ENCODE results near the gene HOXB8.

HOXB8 gene

GRCh38 chr17:48596000-48596734 lies 18.9 kb downstream of the HOXB8 start:
- no peak for DNase-seq

- no peak for DNase-seq
These were observed 19.7 kb downstream of the HOXB8 start for GRCh38 chr17:48595278-48595999.

GRCh38 chr17:48594538-48595277 lies 20.4 kb downstream of the HOXB8 start:
- no peak for DNase-seq

GRCh38 chr17:48593840-48594537 lies 21.1 kb downstream of the HOXB8 start:
- peak; percentile 78 to 90 (median 82) for DNase-seq

GRCh38 chr17:48593126-48593829 lies 21.8 kb downstream of the HOXB8 start, which contains the start of gene HOXB5:
Gene HOXB5 (minus strand): TSS chr17:48593779. CDS start chr17:48593682, 97 bp downstream.
- peak in 1 of 3 donors; percentile 58 for DNase-seq

- no peak for DNase-seq
These were observed 22.5 kb downstream of the HOXB8 start for GRCh38 chr17:48592577-48592976.

GRCh38 chr17:48592057-48592514 lies 23.0 kb downstream of the HOXB8 start:
- no peak for DNase-seq

- DNase-seq, result no peak
These were observed 23.6 kb downstream of the HOXB8 start for GRCh38 chr17:48591255-48592056.

- no peak for DNase-seq
These were observed 24.4 kb downstream of the HOXB8 start for GRCh38 chr17:48590607-48591161.

GRCh38 chr17:48589831-48590606 lies 25.1 kb downstream of the HOXB8 start, which contains the start of gene HOXB3:
Gene HOXB3 (minus strand): TSS chr17:48590241. CDS start chr17:48552474, 37,767 bp downstream.
- DNase-seq, result no peak

- no peak for DNase-seq
These were observed 25.8 kb downstream of the HOXB8 start for GRCh38 chr17:48589060-48589830.

- DNase-seq, result no peak
These were observed 26.6 kb downstream of the HOXB8 start for GRCh38 chr17:48588528-48588927.

- no peak for DNase-seq
These were observed 27.0 kb downstream of the HOXB8 start for GRCh38 chr17:48588074-48588415.

GRCh38 chr17:48587276-48588073 lies 27.6 kb downstream of the HOXB8 start:
- DNase-seq, result peak in 1 of 3 donors; percentile 41

- DNase-seq, result peak in 2 of 3 donors; percentile 53 to 55
These were observed 28.5 kb downstream of the HOXB8 start for GRCh38 chr17:48586355-48587258.

- DNase-seq, result no peak
These were observed 30.8 kb downstream of the HOXB8 start for GRCh38 chr17:48584223-48584741.

- no peak for DNase-seq
These were observed 31.3 kb downstream of the HOXB8 start for GRCh38 chr17:48583708-48584222.
